GM21786 (cell line): ENCODE measurements around the gene WIPF3.
"Not testable (repeated sequence)": the region's sequence is repeated elsewhere in the genome, so short reads cannot be mapped to it uniquely, and the experiment has no call there.

ENCODE experiments used
- ATAC-seq: cut with Tn5 transposase; IDR thresholded peaks from one replicate; pipeline ENCODE4 v1.9.1; 2021; ENCODE audit not compliant: unreplicated experiment

WIPF3 gene

DNA sequence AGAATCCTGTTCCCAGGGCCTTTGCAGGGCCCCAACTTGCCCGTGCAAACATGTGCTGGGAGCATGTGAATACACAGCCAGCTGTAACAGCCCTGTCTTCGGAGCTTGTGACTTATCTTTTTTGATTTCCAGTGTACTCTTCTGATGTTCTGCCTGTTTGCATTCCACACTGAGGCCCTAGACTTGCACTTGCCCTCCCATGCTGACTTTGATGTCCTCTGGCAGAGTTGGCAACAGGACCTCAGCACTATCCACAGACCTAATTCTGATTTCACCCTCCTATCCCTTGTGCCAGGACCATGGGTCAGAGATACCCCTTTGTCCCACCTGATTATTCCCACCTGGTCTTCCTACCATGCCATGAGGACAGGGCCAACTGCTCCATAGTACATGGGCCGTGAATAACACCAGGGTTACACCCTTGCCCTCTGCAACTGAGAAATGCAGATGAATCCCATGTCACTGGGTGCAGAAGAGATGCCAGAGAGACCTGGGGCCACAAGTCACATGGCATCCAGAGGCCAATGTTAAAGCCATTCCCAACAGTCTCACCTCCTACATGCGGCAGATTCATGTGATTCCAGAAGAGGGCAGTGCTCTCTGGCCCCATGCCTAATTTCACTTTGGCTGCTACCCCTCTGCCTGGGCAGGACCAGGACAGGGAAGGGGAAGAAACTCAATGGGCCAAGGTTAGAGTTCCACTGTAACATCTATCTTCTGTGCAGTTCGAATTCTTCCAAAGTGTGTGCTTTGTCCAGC, 140.3 kb downstream of the WIPF3 start:
- ATAC-seq: no peak

DNA sequence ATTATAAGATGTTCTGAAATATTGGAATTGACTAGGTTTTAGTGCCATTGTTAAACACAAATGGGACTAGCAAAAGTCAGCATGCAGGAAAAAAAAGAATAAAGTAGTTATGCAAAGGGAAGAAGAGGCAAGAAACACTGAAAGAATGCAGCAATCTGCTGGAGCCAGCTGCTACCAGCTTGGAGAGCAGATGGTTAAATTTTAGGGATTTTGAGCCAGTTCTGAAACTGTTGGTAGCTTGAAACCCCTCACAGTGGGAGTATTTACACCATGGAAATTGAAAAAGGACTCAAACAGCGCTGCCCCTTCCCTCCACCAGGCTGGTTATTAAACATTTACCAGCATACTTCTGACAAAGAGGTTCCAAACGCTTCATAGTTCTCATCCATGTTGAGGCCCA, 142.3 kb downstream of the WIPF3 start:
- no peak for ATAC-seq

GRCh38 chr7:29950480-29950879, 144.2 kb downstream of the WIPF3 start:
- no peak for ATAC-seq

DNA sequence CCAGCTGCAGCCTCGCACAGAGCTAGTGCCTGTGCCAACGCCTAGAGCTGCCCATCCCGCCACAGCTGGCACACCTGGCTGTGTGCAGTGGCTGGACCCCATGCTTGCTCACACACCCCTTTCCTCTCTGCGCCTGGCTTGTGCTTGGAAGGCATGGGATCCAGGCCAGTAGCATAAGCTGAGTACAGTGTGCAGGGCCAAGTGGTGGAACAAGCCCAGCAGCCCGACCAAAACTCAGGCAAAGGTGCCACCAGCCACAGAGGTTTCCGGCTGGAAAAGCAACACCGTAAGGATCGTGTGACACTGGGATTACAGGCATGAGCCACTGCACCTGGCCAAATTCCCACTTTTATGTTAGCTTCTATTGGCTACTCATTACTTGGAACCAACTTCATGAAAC, 144.9 kb downstream of the WIPF3 start:
- no peak for ATAC-seq

DNA sequence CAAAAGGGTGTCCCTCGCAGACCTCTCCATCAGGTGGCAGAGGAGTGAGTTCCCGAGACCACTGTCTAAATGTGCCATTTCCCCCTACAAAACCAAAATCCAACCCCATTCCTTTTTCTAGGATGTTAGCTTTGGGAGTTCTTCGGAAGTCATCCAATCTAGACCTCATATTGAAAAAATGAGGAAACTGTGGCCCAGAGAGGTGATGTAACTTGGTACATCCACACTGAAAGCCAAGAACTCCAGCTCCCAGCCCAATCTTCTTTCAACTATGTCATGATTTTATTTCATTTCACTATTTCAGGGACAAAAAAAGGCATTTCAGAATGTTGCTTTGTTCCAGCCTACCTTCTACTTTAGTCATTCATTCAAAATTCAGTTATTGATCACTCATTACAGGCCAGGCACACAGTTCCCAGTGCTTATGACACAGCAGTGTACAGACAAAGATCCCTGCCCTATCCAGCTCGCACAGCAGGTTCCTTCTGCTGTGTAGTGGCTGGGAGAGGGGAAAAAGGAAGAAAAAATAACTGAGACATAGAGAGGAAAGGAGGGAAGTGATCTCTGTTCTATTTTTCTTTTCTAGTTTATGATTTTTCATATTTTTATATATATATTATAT, 147.5 kb downstream of the WIPF3 start:
- no peak for ATAC-seq

DNA sequence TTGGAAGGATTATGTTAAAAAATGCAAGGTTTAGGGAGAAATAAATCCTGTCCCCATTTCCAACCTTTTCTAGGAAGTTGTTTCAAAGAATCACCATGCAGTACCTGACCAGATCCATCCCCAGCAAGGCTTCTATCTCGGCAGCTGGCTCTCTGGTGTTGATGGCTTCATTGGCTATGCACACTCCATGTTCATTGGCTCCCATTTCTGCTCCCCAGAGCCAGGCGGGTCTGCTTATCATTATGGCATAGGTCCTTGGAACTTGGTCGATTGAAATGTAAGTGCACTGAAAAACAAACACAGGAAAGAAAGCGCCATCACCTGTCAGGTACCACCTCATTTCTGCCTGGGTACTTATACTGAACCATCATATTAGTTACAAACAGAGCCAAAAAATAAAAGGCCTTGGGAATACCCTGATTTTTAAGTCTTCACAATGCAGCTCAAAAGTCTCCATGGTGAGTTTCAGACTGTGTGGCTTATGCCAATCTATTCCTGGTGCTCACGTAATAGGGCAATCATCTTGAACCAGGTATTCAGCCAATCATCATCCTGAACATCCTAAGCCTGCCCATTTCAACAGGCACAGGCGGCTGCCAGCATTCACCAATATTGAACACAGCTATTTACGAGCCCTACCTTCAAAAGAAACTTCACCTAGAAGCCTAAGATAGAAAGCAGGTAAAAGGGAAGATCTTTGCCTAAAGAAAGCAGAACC, 148.9 kb downstream of the WIPF3 start:
- no peak for ATAC-seq

- peak; percentile 83 for ATAC-seq
Measured at GRCh38 chr7:29955799-29956486, 149.6 kb downstream of the WIPF3 start.

DNA sequence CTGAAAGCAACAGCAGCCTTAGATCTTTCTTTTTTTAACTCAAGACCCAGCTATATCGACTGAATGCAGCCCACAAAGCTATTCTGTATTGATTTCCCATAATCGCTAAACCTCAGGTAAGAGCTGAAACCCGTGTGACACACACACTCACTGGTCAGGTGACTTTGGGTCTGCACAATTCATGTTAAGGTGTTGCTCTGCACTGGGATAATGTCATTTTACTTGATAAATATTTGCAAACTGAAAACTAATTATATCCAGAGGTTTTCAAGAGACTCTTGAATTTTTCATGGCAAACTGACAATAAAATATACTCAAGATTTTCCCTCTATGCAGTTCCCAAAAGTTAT, 150.2 kb downstream of the WIPF3 start:
- ATAC-seq: peak; percentile 23

DNA sequence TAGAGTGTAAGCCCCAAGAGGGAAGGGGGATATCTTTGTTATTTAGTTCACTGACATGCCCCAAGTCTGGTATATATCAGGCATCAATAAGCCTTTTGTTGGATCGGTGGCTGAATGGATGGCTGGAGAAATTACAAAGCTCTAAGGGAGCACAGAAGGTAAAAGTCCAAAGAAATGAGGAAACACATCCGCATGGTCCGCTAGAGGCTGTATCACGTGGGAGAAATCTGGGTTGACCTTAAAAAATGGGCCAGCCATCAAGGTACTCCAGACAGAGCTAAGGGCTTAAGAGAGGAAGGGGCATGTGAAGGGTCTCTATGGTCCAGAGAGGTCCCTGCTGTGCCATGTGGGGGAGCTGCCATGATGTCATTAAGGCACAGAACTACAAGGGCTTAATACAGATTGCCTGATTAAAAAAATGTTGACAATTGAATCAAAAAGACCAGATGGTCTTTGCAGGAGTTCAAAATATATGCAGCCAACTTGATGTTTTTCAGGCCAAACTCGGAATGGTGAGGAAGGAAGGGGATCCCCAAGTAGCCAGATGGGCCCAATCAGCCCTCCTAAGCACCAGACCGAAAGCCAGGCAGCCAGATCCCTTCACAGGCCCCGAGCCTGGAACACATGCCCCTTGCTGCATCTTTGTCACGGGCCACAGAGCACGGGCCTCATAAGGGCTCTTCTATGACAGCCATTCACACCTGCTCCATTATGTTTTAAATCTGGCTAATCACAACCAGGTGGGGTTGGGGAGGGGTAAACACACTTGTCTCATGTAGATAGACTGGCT, 151.4 kb downstream of the WIPF3 start:
- no peak for ATAC-seq

DNA sequence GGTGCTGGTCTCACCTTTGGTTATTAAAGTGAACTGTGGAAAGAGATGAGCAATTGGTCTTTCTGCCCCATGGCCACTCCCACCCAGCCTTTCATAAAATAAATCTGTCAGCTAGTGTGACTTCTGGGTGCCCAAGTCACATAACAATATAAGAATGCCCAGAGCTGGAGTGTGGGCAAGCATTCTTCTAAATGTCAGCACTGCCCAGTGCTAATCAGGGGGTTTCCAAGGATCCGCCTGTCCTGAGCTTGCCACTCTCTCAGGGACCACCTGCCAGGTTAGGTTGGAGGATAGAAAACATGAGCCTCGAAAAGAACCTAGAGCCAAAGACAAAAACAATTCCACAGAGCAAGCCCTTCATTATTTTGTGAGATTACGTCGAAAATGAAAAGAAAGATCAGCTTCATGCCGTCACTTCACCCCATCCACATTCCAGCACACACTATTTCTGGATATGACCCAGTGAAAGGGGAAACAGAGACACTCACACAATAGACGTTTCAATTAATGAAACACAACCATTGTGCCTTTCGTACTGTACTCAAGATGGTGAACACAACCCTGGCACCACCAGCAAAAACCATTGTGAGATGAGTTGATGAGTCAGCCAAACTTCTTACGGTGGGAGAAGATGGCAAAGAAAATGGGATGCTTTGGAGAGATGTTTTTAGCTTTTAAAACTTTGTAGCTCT, 152.5 kb downstream of the WIPF3 start:
- no peak for ATAC-seq

DNA sequence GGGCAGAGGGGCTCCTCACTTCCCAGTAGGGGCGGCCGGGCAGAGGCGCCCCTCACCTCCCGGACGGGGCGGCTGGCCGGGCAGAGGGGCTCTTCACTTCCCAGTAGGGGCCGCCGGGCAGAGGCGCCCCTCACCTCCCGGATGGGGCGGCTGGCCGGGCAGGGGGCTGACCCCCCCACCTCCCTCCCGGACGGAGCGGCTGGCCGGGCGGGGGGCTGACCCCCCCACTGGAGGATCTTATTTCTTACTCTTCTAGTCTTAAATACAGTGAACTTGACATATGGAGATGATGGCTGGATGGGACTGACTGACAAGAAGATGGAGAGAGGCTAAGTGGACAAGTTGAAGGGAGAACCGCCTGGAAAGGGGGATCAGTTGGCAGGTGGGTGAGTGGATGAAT, 155.3 kb downstream of the WIPF3 start:
- not testable (repeated sequence) for ATAC-seq

- ATAC-seq: no peak
Measured at GRCh38 chr7:29962035-29962434, 155.7 kb downstream of the WIPF3 start.

DNA sequence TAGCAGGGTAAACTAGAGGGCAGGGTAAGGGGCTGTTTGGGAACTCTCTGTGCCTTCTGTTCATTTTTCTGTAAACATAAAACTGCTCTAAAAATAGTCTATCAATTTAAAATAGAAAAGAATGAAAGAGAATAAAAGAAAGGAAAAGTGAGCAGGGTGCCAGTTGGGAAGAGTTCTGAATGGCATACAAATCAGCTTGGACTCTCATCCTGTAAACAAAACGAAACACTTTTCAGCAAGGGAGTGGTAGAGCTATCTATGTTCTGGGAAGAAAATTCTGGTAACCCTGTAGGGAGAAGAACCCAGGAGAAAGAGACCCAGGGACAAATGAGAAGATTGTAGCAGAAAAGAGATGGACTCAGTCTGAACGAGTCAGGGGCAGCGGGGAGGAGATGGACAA, 158.7 kb downstream of the WIPF3 start:
- ATAC-seq: no peak
